DND-41 (cell line): ENCODE measurements around the gene PFDN2.

Source experiments
- CTCF ChIP-seq: IDR thresholded peaks from 2 replicates; pipeline ENCODE4 v1.5.1; 2012; ENCODE audit warnings: borderline replicate concordance, low read length, moderate library complexity, mild to moderate bottlenecking; ENCODE audit not compliant: poor library complexity, severe bottlenecking; ENCODE audit errors: extremely low read depth
- EZH2 ChIP-seq: IDR thresholded peaks from 3 replicates; pipeline ENCODE4 v1.6.1; 2012; ENCODE audit warnings: borderline replicate concordance, low read depth, mild to moderate bottlenecking, moderate library complexity, low read length, inconsistent platforms; ENCODE audit not compliant: severe bottlenecking

DNA sequence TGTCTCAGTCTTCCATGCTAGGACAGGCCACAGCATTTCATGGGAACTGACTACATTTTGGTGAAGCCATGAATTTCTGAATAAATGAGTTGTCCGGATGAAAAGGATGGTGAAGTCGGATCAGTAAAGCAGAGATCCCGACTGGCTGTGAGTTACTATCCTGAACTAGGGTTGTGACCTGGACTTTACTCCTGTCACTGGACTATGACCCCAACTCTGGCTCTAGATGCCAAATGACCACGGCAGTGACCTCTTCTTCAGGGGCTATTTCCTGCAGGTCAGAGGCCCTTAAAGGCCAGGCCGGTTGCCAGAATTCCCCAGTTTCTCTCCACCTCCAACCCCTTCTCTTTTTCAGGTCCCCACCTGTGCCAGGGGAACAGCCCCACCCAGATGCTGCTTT lies 26.7 kb downstream of the PFDN2 start:
- TF ChIP-seq CTCF (no peak), EZH2 (no peak)
